Skeletal muscle tissue (tissue), 4 donors: ENCODE measurements around the gene MPO. TPM values are rescaled to one million over a fixed set of nuclear protein-coding genes. Genes with fewer than 3 reads are reported as not detected.
A peak's percentile ranks its signal among the peaks of the same experiment; 100 is the strongest.

ENCODE experiments used
- H3K27ac ChIP-seq: one replicate; pipeline ENCODE4 v1.7.0; 2013; ENCODE audit warnings: mild to moderate bottlenecking, low read depth, low read length, inconsistent platforms
- H3K27me3 ChIP-seq, 3 donors: one replicate each; pipeline ENCODE4 v1.7.0; 2013; ENCODE audit warnings: low read length in 3 of 3; ENCODE audit not compliant: control insufficient read depth in 3 of 3, insufficient read depth in 3 of 3
- H3K36me3 ChIP-seq, 3 donors: one replicate each; pipeline ENCODE4 v1.7.0; 2013; ENCODE audit warnings: low read length in 3 of 3; ENCODE audit not compliant: control insufficient read depth in 3 of 3, insufficient read depth in 3 of 3
- H3K4me1 ChIP-seq, 3 donors: one replicate each; pipeline ENCODE4 v1.7.0; 2013; ENCODE audit warnings: low read length in 3 of 3, mild to moderate bottlenecking in 3 of 3; ENCODE audit not compliant: control insufficient read depth in 3 of 3, insufficient read depth in 3 of 3
- H3K4me3 ChIP-seq, 3 donors: one replicate each; pipeline ENCODE4 v1.7.0; 2013; ENCODE audit warnings: low read length in 3 of 3
- H3K9ac ChIP-seq, 3 donors: one replicate each; pipeline ENCODE4 v1.7.0; 2013; ENCODE audit warnings: low read length in 3 of 3, mild to moderate bottlenecking in 3 of 3, moderate library complexity in 2 of 3, low read depth in 1 of 3
- H3K9me3 ChIP-seq, 3 donors: one replicate each; pipeline ENCODE4 v1.7.0; 2013; ENCODE audit warnings: low read length in 3 of 3; ENCODE audit not compliant: control insufficient read depth in 3 of 3
- total RNA-seq: library from RNA; depleted of rRNA; stranded (reverse); fragments of >200 nt; gene quantifications from one replicate; pipeline ENCODE4 v1.2.3, GENCODE V29; 2014
- donor health status: Osteomylitis.

MPO gene, protein sequence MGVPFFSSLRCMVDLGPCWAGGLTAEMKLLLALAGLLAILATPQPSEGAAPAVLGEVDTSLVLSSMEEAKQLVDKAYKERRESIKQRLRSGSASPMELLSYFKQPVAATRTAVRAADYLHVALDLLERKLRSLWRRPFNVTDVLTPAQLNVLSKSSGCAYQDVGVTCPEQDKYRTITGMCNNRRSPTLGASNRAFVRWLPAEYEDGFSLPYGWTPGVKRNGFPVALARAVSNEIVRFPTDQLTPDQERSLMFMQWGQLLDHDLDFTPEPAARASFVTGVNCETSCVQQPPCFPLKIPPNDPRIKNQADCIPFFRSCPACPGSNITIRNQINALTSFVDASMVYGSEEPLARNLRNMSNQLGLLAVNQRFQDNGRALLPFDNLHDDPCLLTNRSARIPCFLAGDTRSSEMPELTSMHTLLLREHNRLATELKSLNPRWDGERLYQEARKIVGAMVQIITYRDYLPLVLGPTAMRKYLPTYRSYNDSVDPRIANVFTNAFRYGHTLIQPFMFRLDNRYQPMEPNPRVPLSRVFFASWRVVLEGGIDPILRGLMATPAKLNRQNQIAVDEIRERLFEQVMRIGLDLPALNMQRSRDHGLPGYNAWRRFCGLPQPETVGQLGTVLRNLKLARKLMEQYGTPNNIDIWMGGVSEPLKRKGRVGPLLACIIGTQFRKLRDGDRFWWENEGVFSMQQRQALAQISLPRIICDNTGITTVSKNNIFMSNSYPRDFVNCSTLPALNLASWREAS
- 14.1 TPM for total RNA-seq

DNA sequence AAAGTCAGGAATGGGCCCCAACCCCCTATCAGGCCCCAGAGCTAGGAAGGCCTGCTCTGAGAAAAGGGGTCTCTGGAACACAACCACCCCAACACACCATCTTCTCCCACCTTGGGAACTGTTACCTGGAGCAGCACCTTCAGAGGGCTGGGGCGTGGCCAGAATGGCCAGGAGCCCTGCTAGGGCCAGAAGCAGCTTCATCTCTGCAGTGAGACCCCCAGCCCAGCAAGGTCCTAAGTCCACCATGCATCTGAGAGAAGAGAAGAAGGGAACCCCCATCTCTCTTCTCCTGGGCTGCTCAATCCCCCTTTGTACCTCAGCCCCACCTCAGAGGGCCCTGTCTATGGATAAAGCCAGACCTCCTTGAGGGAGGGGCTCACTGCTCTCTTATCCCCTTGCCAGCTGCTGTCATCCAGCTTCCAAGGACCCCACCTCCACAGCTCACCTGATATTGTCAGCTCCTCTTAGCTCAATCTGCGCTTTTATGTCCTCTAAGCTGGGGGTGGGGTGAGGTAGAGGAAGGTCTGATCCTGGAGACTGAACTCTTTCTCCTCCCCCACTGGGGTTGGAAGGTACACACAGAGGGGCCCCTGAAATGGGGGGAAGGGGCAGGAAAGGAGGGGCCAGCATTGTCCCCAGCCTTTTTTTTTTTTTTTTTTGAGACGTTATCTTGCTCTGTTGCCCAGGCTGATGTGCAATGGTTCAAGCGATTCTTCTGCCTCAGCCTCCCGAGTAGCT is at the start of gene MPO:
Gene MPO (minus strand): TSS at position 456 of the 738 bp plus-strand sequence. CDS start 177 bp downstream, at position 279.
- Histone ChIP-seq H3K36me3 (no peaks in the 10 kb centered on the region), H3K27ac (no peak within 1 kb of the TSS), H3K27me3 (peaks cover 0 to 18% (median 12%) of the 10 kb centered on the region in 3 donors), H3K9ac (no peak within 1 kb of the TSS), H3K9me3 (no peaks in the 10 kb centered on the region), H3K4me3 (no peak within 1 kb of the TSS), H3K4me1 (peaks cover 4 to 14% (median 12%) of the 10 kb centered on the region in 3 donors)

DNA sequence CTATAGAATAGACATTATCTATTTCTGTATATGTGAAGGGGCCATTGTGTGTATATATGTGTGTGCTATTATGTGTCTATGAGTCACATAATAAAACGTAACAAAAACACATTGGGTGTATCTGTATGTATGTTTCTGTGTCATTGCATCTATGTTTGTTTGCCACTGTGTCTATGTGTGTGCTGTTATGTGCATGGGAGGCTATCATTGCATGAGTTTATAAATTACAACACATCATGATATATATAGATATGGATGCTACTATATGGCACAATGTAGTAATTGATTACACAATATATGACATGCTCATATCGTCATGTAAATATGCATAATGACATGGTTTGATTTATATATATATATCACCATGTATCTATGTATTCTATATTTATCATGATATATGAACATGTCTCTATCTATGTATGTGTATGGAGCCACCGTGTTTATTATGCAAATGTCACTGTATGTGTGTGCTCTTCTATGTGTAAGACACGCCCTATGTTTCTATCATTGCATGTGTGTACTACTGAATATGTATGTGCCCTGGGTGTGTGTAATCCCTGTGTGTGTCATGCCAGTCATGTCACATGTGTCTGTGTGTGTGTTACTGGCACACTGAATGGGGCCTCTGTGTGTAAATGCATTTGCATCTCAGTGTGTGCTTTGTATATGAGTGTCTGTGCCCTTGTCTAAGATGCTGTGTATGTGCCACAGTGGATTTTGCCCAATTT is 49.2 kb upstream of the MPO start:
- Histone ChIP-seq H3K27ac (no peak overlapping the region), H3K27me3 (peaks cover 14 to 46% (median 29%) of the 10 kb centered on the region in 3 donors), H3K4me3 (peak overlapping the region in 1 of 3 donors; percentile 43), H3K36me3 (no peaks in the 10 kb centered on the region), H3K4me1 (peaks cover 1 to 4% (median 4%) of the 10 kb centered on the region in 3 donors), H3K9ac (no peak overlapping the region), H3K9me3 (no peaks in the 10 kb centered on the region)

DNA sequence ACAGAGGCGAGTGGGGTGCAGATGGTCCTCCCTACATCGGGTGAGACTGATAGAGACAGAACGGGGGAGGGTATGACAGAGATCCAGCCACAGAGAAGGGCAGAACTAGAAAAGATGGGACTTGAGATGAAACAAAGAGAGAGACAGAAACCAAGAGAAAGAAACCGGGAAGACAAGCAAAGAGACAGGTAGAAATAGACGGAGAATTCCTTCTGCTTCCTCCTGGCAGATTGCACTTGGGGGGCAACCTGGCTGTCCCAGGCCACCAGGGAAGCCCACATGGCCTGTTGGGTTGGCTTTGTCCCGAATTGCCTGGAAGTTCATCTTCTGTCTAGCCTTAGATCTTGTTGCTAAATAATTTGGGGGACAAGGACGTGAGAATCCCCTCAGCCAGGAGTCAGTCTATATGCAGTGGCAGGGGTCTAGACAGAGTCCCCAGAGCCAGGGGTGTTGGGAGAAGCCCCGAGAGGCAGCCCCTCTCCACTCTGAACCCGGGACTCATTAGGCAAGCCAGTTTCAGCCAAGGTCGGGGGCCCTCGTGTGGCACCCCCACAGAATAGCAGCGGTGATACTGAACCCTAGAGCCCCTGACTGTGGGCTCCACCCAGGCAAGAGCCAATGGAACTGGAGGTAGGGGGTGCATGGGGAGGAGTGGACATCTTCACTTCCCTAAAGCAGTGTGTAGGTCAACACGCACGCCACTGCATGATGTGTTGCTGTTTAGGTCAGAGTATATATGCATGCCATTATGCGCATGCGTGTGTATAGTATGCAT is 48.5 kb upstream of the MPO start:
- no peak overlapping the region for H3K27ac ChIP-seq

DNA sequence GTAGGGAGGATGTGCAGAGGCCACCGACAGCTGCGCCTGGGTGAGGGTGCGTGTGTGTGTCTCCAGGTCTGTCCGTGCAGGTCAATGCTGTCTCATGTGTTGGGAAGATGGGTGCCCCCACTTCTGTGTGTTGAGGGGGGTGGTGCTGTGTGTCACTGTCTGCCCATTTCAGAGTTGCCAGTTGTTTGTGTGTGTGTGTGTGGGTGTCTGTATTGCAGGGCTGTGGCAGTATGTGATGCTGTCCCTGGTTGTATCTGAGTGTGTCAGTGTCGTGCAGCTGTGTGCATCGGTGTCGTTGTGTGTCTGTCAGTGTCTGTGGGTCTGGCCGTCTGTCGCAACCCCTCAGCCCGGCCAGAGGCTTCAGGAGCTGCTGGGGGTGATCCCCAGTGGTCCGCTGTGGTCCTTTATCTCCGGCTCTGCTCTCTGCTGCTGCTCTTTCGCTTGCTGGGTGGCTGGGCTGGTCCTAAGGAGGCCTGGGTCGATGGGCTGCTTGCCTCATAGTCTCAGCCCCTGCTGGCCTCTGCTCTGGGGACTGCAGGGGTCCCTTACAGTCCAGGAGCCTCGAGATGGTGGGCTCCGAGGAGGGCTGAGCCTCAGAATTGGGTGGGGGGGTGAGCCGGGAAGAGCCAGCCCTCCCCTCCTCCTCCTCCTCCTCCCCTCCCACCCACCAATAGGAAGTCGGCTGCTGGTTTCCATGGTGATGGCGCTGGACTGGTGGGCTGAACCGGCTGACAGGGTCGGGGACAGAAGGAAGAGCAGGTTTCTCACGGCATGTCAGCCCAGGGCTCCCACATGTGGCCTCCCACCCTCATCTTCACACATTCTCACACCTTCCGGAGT is 47.7 kb upstream of the MPO start, which contains the start of gene TSPOAP1:
Gene TSPOAP1 (minus strand): TSS at position 601 of the 840 bp plus-strand sequence. CDS start 875 bp downstream, outside the sequence.
- Histone ChIP-seq H3K27me3 (peaks cover 11 to 35% (median 29%) of the 10 kb centered on the region in 3 donors), H3K36me3 (no peaks in the 10 kb centered on the region), H3K9ac (no peak within 1 kb of the TSS), H3K4me1 (peaks cover 9 to 14% (median 14%) of the 10 kb centered on the region in 3 donors), H3K9me3 (no peaks in the 10 kb centered on the region), H3K27ac (no peak within 1 kb of the TSS), H3K4me3 (no peak within 1 kb of the TSS)

More for the DNA sequence above, 48.5 kb upstream of the MPO start:
- Histone ChIP-seq H3K4me3 (no peak overlapping the region), H3K36me3 (no peaks in the 10 kb centered on the region), H3K27me3 (peaks cover 11 to 42% (median 29%) of the 10 kb centered on the region in 3 donors), H3K9me3 (no peaks in the 10 kb centered on the region), H3K4me1 (peaks cover 6 to 7% (median 7%) of the 10 kb centered on the region in 3 donors), H3K9ac (no peak overlapping the region)

DNA sequence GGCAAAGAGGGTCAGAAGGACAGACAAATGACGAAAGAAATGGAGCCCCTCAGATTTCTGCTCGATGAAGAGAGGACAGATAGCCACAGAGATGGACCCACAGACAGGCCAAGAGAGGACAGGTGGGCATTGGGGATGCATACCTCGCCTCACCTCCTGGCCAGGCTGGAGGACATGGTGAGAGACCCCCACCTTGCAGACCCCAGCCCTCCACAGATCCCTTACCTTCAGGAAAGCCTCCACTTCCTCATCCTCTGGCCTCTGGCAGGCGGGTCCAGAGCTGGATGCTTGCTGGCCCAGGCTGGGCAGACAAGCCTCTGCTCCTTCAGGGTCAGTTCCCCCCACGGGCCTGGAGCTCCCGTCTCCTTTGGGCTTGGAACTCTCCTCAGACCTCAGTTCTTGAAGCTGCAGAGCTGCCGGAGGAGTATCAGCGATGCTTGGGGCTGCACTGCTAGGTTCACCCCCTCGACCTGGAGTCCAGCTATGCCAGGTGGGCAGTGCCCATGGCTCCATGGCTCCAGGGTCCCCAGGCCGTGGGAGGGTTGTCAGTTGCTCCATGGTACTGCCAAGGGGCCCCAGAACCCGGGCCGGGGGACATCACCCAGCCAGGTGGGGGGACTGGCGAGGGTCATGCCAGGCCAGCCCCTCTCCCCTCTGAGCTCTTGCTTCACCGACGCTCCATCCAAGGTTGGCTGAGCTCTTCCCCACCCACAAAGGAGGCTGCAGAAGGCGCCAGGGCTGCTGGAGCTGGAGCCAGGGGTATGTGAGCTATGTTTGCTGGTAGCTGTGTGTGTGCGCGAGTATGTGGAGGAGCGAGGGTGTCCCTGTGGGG is 46.8 kb upstream of the MPO start:
- Histone ChIP-seq H3K9me3 (no peaks in the 10 kb centered on the region), H3K4me1 (peaks cover 9 to 15% (median 15%) of the 10 kb centered on the region in 3 donors), H3K36me3 (no peaks in the 10 kb centered on the region), H3K27me3 (peaks cover 11 to 35% (median 22%) of the 10 kb centered on the region in 3 donors), H3K9ac (no peak overlapping the region), H3K4me3 (no peak overlapping the region), H3K27ac (no peak overlapping the region)

DNA sequence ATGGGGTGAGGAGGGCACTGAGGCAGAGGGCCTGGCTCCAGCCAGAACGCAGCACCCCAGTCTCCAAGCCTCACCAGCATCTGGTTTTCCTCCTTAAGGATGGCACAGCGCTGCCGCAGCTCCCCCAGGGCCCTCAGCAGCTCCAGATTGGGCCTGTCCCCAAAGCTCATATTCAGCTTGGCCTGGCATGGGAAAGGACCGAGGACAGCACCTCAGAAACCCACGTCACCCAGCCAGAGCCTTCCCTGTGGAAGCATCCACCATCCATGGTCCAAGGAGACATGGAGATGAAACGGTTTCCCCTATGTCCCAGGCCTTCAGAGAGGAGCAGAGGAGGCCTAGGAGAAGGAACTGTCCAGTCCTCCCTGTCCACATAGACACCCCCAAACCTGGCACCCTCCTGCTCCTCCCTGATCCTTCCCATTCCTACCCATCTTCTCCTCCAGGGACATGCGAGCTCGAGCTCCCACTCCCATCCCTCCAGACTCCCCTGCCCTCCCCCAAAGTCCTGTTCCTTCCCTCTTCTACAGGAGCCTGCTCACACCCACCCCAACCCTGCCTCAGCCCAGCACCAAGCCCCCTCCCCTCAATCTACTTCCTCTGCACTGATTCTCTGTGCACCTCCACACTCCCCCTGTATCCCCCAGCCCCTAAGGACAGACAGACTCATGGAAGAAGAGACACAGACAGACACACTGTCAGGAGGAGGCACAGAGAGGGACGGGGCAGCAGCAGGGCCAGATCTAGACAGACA is 46.1 kb upstream of the MPO start:
- peaks cover 0 to 2% (median 0%) of the 10 kb centered on the region in 3 donors for H3K36me3 ChIP-seq
- H3K27ac ChIP-seq = no peak overlapping the region
- no peaks in the 10 kb centered on the region for H3K9me3 ChIP-seq
- H3K27me3 ChIP-seq = peaks cover 11 to 30% (median 22%) of the 10 kb centered on the region in 3 donors
- no peak overlapping the region for H3K9ac ChIP-seq
- peaks cover 9 to 15% (median 15%) of the 10 kb centered on the region in 3 donors for H3K4me1 ChIP-seq
- no peak overlapping the region for H3K4me3 ChIP-seq

DNA sequence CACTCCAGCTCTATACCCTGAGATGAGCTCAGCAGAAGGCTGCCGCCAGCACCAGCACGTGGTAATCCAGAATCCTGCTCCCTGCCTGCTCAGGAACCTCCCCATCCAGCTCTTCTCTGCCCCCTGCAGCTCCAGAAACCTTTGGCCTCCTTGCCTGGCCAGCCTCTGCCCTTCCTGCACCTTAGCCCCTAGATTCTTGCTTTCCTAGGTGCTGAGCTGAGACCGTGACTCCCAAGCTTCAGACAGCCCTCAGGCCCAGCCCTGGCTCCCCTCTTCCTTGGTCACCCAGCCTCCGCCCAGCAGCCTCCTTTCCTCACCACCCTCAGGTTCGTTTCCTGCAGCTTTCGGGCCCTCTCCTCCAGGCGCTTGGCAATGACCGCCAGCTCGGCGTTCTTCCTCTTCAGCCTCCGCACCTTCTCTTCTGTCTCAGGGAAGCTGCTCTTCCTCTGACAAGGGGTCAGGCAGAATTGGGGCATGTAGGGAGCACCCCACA is 45.3 kb upstream of the MPO start:
- peaks cover 11 to 25% (median 22%) of the 10 kb centered on the region in 3 donors for H3K27me3 ChIP-seq
- peaks cover 0 to 2% (median 0%) of the 10 kb centered on the region in 3 donors for H3K36me3 ChIP-seq

More for the DNA sequence above, 45.3 kb upstream of the MPO start:
- no peak overlapping the region for H3K4me3 ChIP-seq
- no peaks in the 10 kb centered on the region for H3K9me3 ChIP-seq
- no peak overlapping the region for H3K27ac ChIP-seq
- no peak overlapping the region for H3K9ac ChIP-seq
- H3K4me1 ChIP-seq = peaks cover 9 to 15% (median 15%) of the 10 kb centered on the region in 3 donors
